ENCODE measurements around the gene ANGPTL4. TPM values are rescaled to one million over a fixed set of nuclear protein-coding genes. Genes with fewer than 3 reads are reported as not detected.

ANGPTL4 gene
- 1.4 and 2.2 TPM in 2 replicates for total RNA-seq (2014; rRNA removed; shearing (Covaris generic))
- polyA plus RNA-seq (2016; fragmentation: Nextera tagmentation; extraction: Ambion mirVana), result 1.9 and 2.1 TPM in 2 replicates
- long read RNA-seq, partial matches to known transcripts, result 0 of 1 reads
- long read RNA-seq, other reads (novel, unspliced or antisense), result 0 of 1 reads

GRCh38 chr19:8363803-8364771 lies at the start of gene ANGPTL4:
TSS of gene ANGPTL4 (plus strand) at chr19:8364155. CDS start at chr19:8364322, 167 bp downstream.
- peak within 1 kb of the TSS; percentile 89 for H3K4me2 ChIP-seq
- H3K27me3 Mint-ChIP-seq (ENCODE audit: insufficient read depth, low read depth, poor library complexity), result peaks cover 51% of the 10 kb centered on the region
- H3K4me3 Mint-ChIP-seq, result peak within 1 kb of the TSS; percentile 68
- H3K4me3 ChIP-seq, result peak within 1 kb of the TSS; percentile 73
- ATAC-seq (peak; percentile 84), DNase-seq (ENCODE audit: low spot score) (peak; percentile 84)
- H3K4me1 Mint-ChIP-seq, result peaks cover 22% of the 10 kb centered on the region
- H3K79me2 ChIP-seq (replicated peaks; ENCODE audit: insufficient read depth), result no peaks in the 10 kb centered on the region
- no peak within 1 kb of the TSS for H3K27ac Mint-ChIP-seq
- H3F3A ChIP-seq (replicated peaks; ENCODE audit: low read depth), result peaks cover 9% of the 10 kb centered on the region; the same call in 1 of the 2 replicates
- H3K27me3 ChIP-seq (ENCODE audit: insufficient read depth), result peaks cover 53% of the 10 kb centered on the region
- 0 out of 2 replicates have a peak within 1 kb of the TSS, but pooled peaks have one; percentile 27 for H3K27ac ChIP-seq (ENCODE audit: low read depth)
- no peaks in the 10 kb centered on the region; the same call in 2 of the 3 replicates for H3K9me3 Mint-ChIP-seq
- no peaks in the 10 kb centered on the region for H4K20me1 ChIP-seq (replicated peaks; ENCODE audit: insufficient read depth)
- H2AFZ ChIP-seq, result peak within 1 kb of the TSS; percentile 94
- no peaks in the 10 kb centered on the region for H3K36me3 Mint-ChIP-seq (ENCODE audit: low read depth)
- no peaks in the 10 kb centered on the region for H3K9me2 ChIP-seq (ENCODE audit: insufficient read depth)
- H3K36me3 ChIP-seq (ENCODE audit: insufficient read depth), result no peaks in the 10 kb centered on the region
- H3K4me1 ChIP-seq (ENCODE audit: insufficient read depth), result peaks cover 6% of the 10 kb centered on the region; the same call in 1 of the 2 replicates
- TF ChIP-seq STAT1 (IDR thresholded peaks at IDR 0.05; ENCODE audit: unreplicated experiment), result no peak
- TF ChIP-seq JUNB (IDR thresholded peaks at IDR 0.05; ENCODE audit: unreplicated experiment), result no peak
- no peak for TF ChIP-seq ZNF462 (CRISPR knock-in tag; IDR thresholded peaks at IDR 0.05)
- no peak for TF ChIP-seq NANOG (IDR thresholded peaks at IDR 0.05; ENCODE audit: borderline replicate concordance)
- no peak for TF ChIP-seq ETS1 (IDR thresholded peaks at IDR 0.05)
- no peak for TF ChIP-seq ZNF114 (CRISPR knock-in tag; IDR thresholded peaks at IDR 0.05)
- no peak for TF ChIP-seq CREB1 (CRISPR knock-in tag; IDR thresholded peaks at IDR 0.05; ENCODE audit: low read depth)
- TF ChIP-seq REST (IDR thresholded peaks at IDR 0.05; ENCODE audit: unreplicated experiment), result no peak
- no peak for TF ChIP-seq ZNF331 (CRISPR knock-in tag; IDR thresholded peaks at IDR 0.05; ENCODE audit: low read depth)
- 0 out of 4 replicates have a peak, but pooled peaks of 1 of the 2 experiments have one; percentile 9 for TF ChIP-seq CTCF (conservative IDR thresholded peaks at IDR 0.05; ENCODE audit: low read depth in 2 of 2)
- peak; percentile 74 for TF ChIP-seq POLR2AphosphoS5 (IDR thresholded peaks at IDR 0.05; ENCODE audit: low read depth)
- no peak for TF ChIP-seq EZH2phosphoT487 (IDR thresholded peaks at IDR 0.05; ENCODE audit: unreplicated experiment)

Measured in GM23338 (cell line).